H1 (cell line): ENCODE results near the gene ACVR2A. TPM values are rescaled to one million over a fixed set of nuclear protein-coding genes. Genes with fewer than 3 reads are reported as not detected.
A peak's percentile ranks its signal among the peaks of the same experiment; 100 is the strongest.

Experiments
- CTCF ChIA-PET: fragments of 300-600 bp; sonication (Branson Sonifier 250); formaldehyde crosslinking; loops from one replicate; lab custom pipeline; 2021; ENCODE audit not compliant: partially characterized antibody; lab: Charles Lee
- POLR2A ChIA-PET: fragments of 300-600 bp; sonication (Branson Sonifier 250); formaldehyde crosslinking; loops from one replicate; lab custom pipeline; 2021; ENCODE audit warnings: inconsistent platforms; ENCODE audit not compliant: partially characterized antibody; lab: Charles Lee
- DNase-seq, 2 experiments: peaks; one replicate each; pipeline versions ENCODE4 v3.0.0 to v3.0.0-alpha.2; 2010 to 2022; ENCODE audit warnings: low spot score in 2 of 2, low read depth in 1 of 2, mixed read lengths in 1 of 2
- FAIRE-seq: peaks from 2 replicates; lab custom pipeline; 2011; peaks lifted over from hg19 to GRCh38; lab: Jason Lieb, UNC
- H2AFZ ChIP-seq: 2 replicates; pipeline ENCODE4 v1.8.1; 2012; ENCODE audit warnings: low read length, inconsistent platforms
- H2AK5ac ChIP-seq: 2 replicates; pipeline ENCODE4 v1.6.1; 2013; ENCODE audit warnings: low read depth, low read length
- H2BK120ac ChIP-seq: replicated peaks from 2 replicates; pipeline ENCODE3; 2013; ENCODE audit warnings: low read depth, low read length, inconsistent platforms
- H2BK12ac ChIP-seq: 2 replicates; pipeline ENCODE4 v1.6.1; 2013; ENCODE audit warnings: low read depth, low read length
- H2BK15ac ChIP-seq: 2 replicates; pipeline ENCODE4 v1.6.1; 2013; ENCODE audit warnings: low read length
- H2BK20ac ChIP-seq: 2 replicates; pipeline ENCODE4 v1.6.1; 2013; ENCODE audit warnings: low read length
- H2BK5ac ChIP-seq: 2 replicates; pipeline ENCODE4 v1.6.1; 2013; ENCODE audit warnings: low read depth, low read length
- H3K14ac ChIP-seq: 2 replicates; pipeline ENCODE4 v1.6.1; 2013; ENCODE audit warnings: inconsistent platforms; ENCODE audit not compliant: insufficient read length
- H3K18ac ChIP-seq: 2 replicates; pipeline ENCODE4 v1.6.1; 2013; ENCODE audit warnings: low read length; ENCODE audit errors: extremely low read depth
- H3K23ac ChIP-seq: 2 replicates; pipeline ENCODE4 v1.6.1; 2013; ENCODE audit warnings: inconsistent platforms; ENCODE audit not compliant: insufficient read length
- H3K23me2 ChIP-seq: 2 replicates; pipeline ENCODE4 v1.6.1; 2013; ENCODE audit warnings: low read depth, low read length
- H3K27ac ChIP-seq: 2 replicates; pipeline ENCODE4 v1.6.1; 2011; ENCODE audit warnings: low read depth, low read length, inconsistent platforms
- H3K27me3 ChIP-seq, 4 experiments: replicated peaks in 1 of 4; 1 replicate in 1 of 4; 2 replicates in 3 of 4; pipeline versions ENCODE4 v1.6.1 to v1.8.1; 2011 to 2013; ENCODE audit warnings: low read length in 3 of 4, mild to moderate bottlenecking in 3 of 4, inconsistent platforms in 2 of 4, mixed read lengths in 2 of 4, moderate library complexity in 1 of 4; ENCODE audit not compliant: control insufficient read depth in 3 of 4, insufficient read depth in 3 of 4; ENCODE audit errors: extremely low read depth in 1 of 4
- H3K36me3 ChIP-seq, 4 experiments: 2 replicates each; pipeline versions ENCODE4 v1.6.1 to v1.8.1; 2011 to 2013; ENCODE audit warnings: mild to moderate bottlenecking in 4 of 4, low read length in 3 of 4, moderate library complexity in 2 of 4, control low read depth in 1 of 4, inconsistent platforms in 1 of 4; ENCODE audit not compliant: insufficient read depth in 4 of 4, control insufficient read depth in 2 of 4
- H3K4ac ChIP-seq: replicated peaks from 2 replicates; pipeline ENCODE3; 2013; ENCODE audit warnings: low read length, low read depth, mixed read lengths, inconsistent platforms; ENCODE audit not compliant: insufficient read length
- H3K4me1 ChIP-seq, 4 experiments: replicated peaks in 1 of 4; 1 replicate in 1 of 4; 2 replicates in 3 of 4; pipeline versions ENCODE4 v1.6.1 to v1.8.1; 2011 to 2013; ENCODE audit warnings: low read length in 3 of 4, inconsistent platforms in 2 of 4, mixed read lengths in 1 of 4; ENCODE audit not compliant: insufficient read depth in 4 of 4, control insufficient read depth in 3 of 4
- H3K4me2 ChIP-seq, 2 experiments: 2 replicates each; pipeline versions ENCODE4 v1.6.1 to v1.8.1; 2011 to 2013; ENCODE audit warnings: low read depth in 2 of 2, low read length in 2 of 2, control low read depth in 1 of 2, inconsistent platforms in 1 of 2, mild to moderate bottlenecking in 1 of 2; ENCODE audit not compliant: insufficient read depth in 1 of 2
- H3K4me3 ChIP-seq, 4 experiments: fragments of 200-600, 300-600 bp in 1 of 4; sonication (generic), shearing (Covaris generic), sonication (Bioruptor Twin) in 1 of 4; 2 replicates each; pipeline versions ENCODE4 v1.5.1 to v1.8.1; 2011 to 2016; ENCODE audit warnings: low read length in 4 of 4, low read depth in 3 of 4, control low read depth in 2 of 4, inconsistent platforms in 2 of 4, mild to moderate bottlenecking in 2 of 4, mixed read lengths in 1 of 4, moderate library complexity in 1 of 4; ENCODE audit not compliant: insufficient read depth in 2 of 4; ENCODE audit errors: extremely low read depth in 1 of 4
- H3K56ac ChIP-seq: replicated peaks from 2 replicates; pipeline ENCODE3; 2013; ENCODE audit warnings: low read depth, mild to moderate bottlenecking, mixed read lengths, low read length, inconsistent platforms; ENCODE audit not compliant: insufficient read length
- H3K79me1 ChIP-seq: 2 replicates; pipeline ENCODE4 v1.6.1; 2013; ENCODE audit warnings: low read depth, low read length, control low read depth
- H3K79me2 ChIP-seq, 2 experiments: 2 replicates each; pipeline versions ENCODE4 v1.6.1 to v1.8.1; 2012 to 2013; ENCODE audit warnings: low read length in 2 of 2, mild to moderate bottlenecking in 2 of 2, inconsistent platforms in 1 of 2; ENCODE audit not compliant: insufficient read depth in 2 of 2, control insufficient read depth in 1 of 2
- H3K9ac ChIP-seq, 4 experiments: replicated peaks in 1 of 4; 1 replicate in 1 of 4; 2 replicates in 3 of 4; pipeline versions ENCODE4 v1.6.1 to v1.8.1; 2011 to 2013; ENCODE audit warnings: low read depth in 3 of 4, low read length in 3 of 4, control low read depth in 2 of 4, mild to moderate bottlenecking in 2 of 4, moderate library complexity in 2 of 4, inconsistent platforms in 1 of 4; ENCODE audit errors: extremely low read depth in 1 of 4
- H3K9me3 ChIP-seq, 2 experiments: 2 replicates each; pipeline versions ENCODE4 v1.6.1 to v1.8.1; 2012 to 2013; ENCODE audit warnings: mild to moderate bottlenecking in 2 of 2, moderate library complexity in 2 of 2, control low read depth in 1 of 2, inconsistent platforms in 1 of 2, low read depth in 1 of 2, low read length in 1 of 2, mixed read lengths in 1 of 2; ENCODE audit not compliant: insufficient read depth in 2 of 2
- H4K20me1 ChIP-seq, 2 experiments: replicated peaks in 1 of 2; 2 replicates each; pipeline versions ENCODE3 to v1.8.1; 2011 to 2013; ENCODE audit warnings: inconsistent platforms in 2 of 2, low read length in 2 of 2, mild to moderate bottlenecking in 1 of 2; ENCODE audit not compliant: insufficient read depth in 2 of 2, control insufficient read depth in 1 of 2
- H4K5ac ChIP-seq: 2 replicates; pipeline ENCODE4 v1.6.1; 2013; ENCODE audit warnings: low read length, low read depth, mixed read lengths, inconsistent platforms; ENCODE audit not compliant: insufficient read length
- H4K8ac ChIP-seq: 2 replicates; pipeline ENCODE4 v1.8.0; 2013; ENCODE audit warnings: mild to moderate bottlenecking, moderate library complexity, low read length, inconsistent platforms; ENCODE audit not compliant: insufficient read depth; ENCODE audit errors: extremely low read depth
- H4K91ac ChIP-seq: replicated peaks from 2 replicates; pipeline ENCODE3; 2013; ENCODE audit warnings: low read length, mixed read lengths, inconsistent platforms; ENCODE audit not compliant: insufficient read length
- CREB1 ChIP-seq: IDR thresholded peaks from 2 replicates; pipeline ENCODE4 v1.6.1; 2012; ENCODE audit warnings: inconsistent platforms
- CTBP2 ChIP-seq: IDR thresholded peaks from 2 replicates; pipeline ENCODE4 v1.7.0; 2011; ENCODE audit warnings: borderline replicate concordance, mild to moderate bottlenecking, moderate library complexity, mixed read lengths, low read length; ENCODE audit not compliant: insufficient read depth, insufficient read length
- EGR1 ChIP-seq: IDR thresholded peaks from 2 replicates; pipeline ENCODE4 v1.6.1; 2011; ENCODE audit warnings: low read depth, low read length, borderline replicate concordance
- FOSL1 ChIP-seq: IDR thresholded peaks from 2 replicates; pipeline ENCODE4 v1.6.1; 2011; ENCODE audit warnings: mild to moderate bottlenecking, low read depth, low read length, moderate library complexity; ENCODE audit not compliant: insufficient read depth
- KDM1A ChIP-seq: fragments of 200-600, 300-600 bp; sonication (generic); IDR thresholded peaks from 2 replicates; pipeline ENCODE4 v1.7.1; 2016; ENCODE audit warnings: mild to moderate bottlenecking, low read length, borderline replicate concordance
- RAD21 ChIP-seq, 2 experiments: IDR thresholded peaks in 1 of 2; conservative IDR thresholded peaks in 1 of 2; 2 replicates each; pipeline ENCODE4 v1.6.1; 2011; ENCODE audit warnings: low read depth in 2 of 2, low read length in 2 of 2, improper control_type of control experiment in 1 of 2, inconsistent platforms in 1 of 2, mild to moderate bottlenecking in 1 of 2, moderate library complexity in 1 of 2
- RNF2 ChIP-seq: fragments of 200-900, 300-1000 bp; sonication (generic); IDR thresholded peaks from 2 replicates; pipeline ENCODE4 v1.7.1; 2016; ENCODE audit warnings: borderline replicate concordance, low read depth, mild to moderate bottlenecking, antibody characterized with exemption, low read length; ENCODE audit not compliant: poor library complexity, severe bottlenecking; ENCODE audit errors: missing control alignments
- SP1 ChIP-seq: IDR thresholded peaks from 2 replicates; pipeline ENCODE4 v1.6.1; 2011; ENCODE audit warnings: low read depth, low read length
- SP4 ChIP-seq: IDR thresholded peaks from 2 replicates; pipeline ENCODE4 v1.6.1; 2012; ENCODE audit warnings: low read length, inconsistent platforms
- ZNF274 ChIP-seq: IDR thresholded peaks from 2 replicates; pipeline ENCODE4 v1.7.0; 2012; ENCODE audit warnings: low read length, borderline replicate concordance; ENCODE audit errors: extremely low read depth
- WGBS, 2 experiments: shearing (Covaris generic) in 1 of 2; methylation state at CpG; one replicate each; pipeline versions ENCODE4 v1.1.6 to v1.1.7; 2013 to 2015; ENCODE audit warnings: low lambda C conversion rate in 2 of 2, mixed read lengths in 2 of 2, inconsistent platforms in 1 of 2, low coverage in 1 of 2, missing lambda C conversion rate in 1 of 2; ENCODE audit not compliant: insufficient replicate concordance in 2 of 2, insufficient coverage in 1 of 2, insufficient read length in 1 of 2; ENCODE audit errors: extremely low coverage in 1 of 2, missing lambda C conversion rate in 1 of 2; 5-methylcytosine and 5-hydroxymethylcytosine counted together
- polyA plus RNA-seq, 7 experiments: library from polyadenylated mRNA; depleted of rRNA in 3 of 7; stranded (reverse) in 5 of 7; unstranded in 2 of 7; fragments of >200 nt in 5 of 7; fragments of 200-250 nt in 2 of 7; gene quantifications; 1 replicate in 5 of 7; 2 replicates in 1 of 7; 4 replicates in 1 of 7; pipeline versions ENCODE4 v1.2.1 to v1.2.3, GENCODE V29; 2011 to 2013; ENCODE audit warnings: missing spikeins in 2 of 7, mixed read lengths in 2 of 7
- total RNA-seq: library from RNA; stranded (reverse); fragmentation: NEBNext Ultra II Directional; extraction: Animal tissue kit (Norgen Biotek cat#: 25700); gene quantifications from 2 replicates; pipeline ENCODE4 v1.2.1, GENCODE V29; 2021
- TF ChIP-seq, protein P1 (sequence below): IDR thresholded peaks from 2 replicates; pipeline ENCODE4 v1.6.1; 2012; ENCODE audit warnings: inconsistent platforms

The ACVR2A gene
- total and polyA plus RNA-seq, 2 of the 8 experiments (the other 6 are each of a cell fraction or from before 2014, with no cell fraction given), result 3.4 to 18.1 TPM

- no peak overlapping the region for H2AK5ac ChIP-seq
- H3K79me1 ChIP-seq, result no peaks in the 10 kb centered on the region
- H2BK15ac ChIP-seq, result no peak overlapping the region
- DNase-seq (no peak), FAIRE-seq (no peak)
- no peak overlapping the region for H3K56ac ChIP-seq
- H2BK5ac ChIP-seq, result no peak overlapping the region
- 62% methylated on average over 5 of the region's 5 CpGs; no CpG with 5 or more reads in 1 of the 2 experiments for WGBS, 2 experiments
- peaks cover 0 to 9% of the 10 kb centered on the region in 2 experiments for H4K20me1 ChIP-seq
- no peaks in the 10 kb centered on the region for H3K9me3 ChIP-seq
- H3K23ac ChIP-seq, result no peak overlapping the region
- ChIA-PET POLR2A (no interaction called here), CTCF (no interaction called here)
- no peak overlapping the region for H4K8ac ChIP-seq
- H2BK20ac ChIP-seq, result no peak overlapping the region
- no peak overlapping the region for H3K27ac ChIP-seq
- H3K9ac ChIP-seq, result peak overlapping the region in 1 of 4 experiments; percentile 27; a peak in 1 of 7 replicates
- peak overlapping the region; percentile 82 to 90 for H3K4me2 ChIP-seq
- no peaks in the 10 kb centered on the region for H3K36me3 ChIP-seq
- H3K4me1 ChIP-seq, result peaks cover 2 to 10% (median 3%) of the 10 kb centered on the region in 4 experiments; a peak in 4 of 7 replicates
- H3K4me3 ChIP-seq, result peak overlapping the region; percentile 71 to 86 (median 78); a peak in 7 of 8 replicates
- no peak overlapping the region for H2BK120ac ChIP-seq
- no peak overlapping the region for H3K14ac ChIP-seq
- no peak overlapping the region for H2AFZ ChIP-seq
- no peaks in the 10 kb centered on the region for H3K27me3 ChIP-seq
- no peak overlapping the region for H3K4ac ChIP-seq
- H3K18ac ChIP-seq, result no peak overlapping the region
- H3K23me2 ChIP-seq, result no peaks in the 10 kb centered on the region; the same call in 1 of the 2 replicates
- peaks cover 7 to 69% of the 10 kb centered on the region in 2 experiments; a peak in 3 of 4 replicates for H3K79me2 ChIP-seq
- no peak overlapping the region for H2BK12ac ChIP-seq
- no peak overlapping the region for H4K91ac ChIP-seq
- H4K5ac ChIP-seq, result no peak overlapping the region
- no peak for TF ChIP-seq KDM1A
- no peak for TF ChIP-seq EGR1
- TF ChIP-seq SP1, result no peak
- no peak for TF ChIP-seq CREB1
- TF ChIP-seq, protein P1, sequence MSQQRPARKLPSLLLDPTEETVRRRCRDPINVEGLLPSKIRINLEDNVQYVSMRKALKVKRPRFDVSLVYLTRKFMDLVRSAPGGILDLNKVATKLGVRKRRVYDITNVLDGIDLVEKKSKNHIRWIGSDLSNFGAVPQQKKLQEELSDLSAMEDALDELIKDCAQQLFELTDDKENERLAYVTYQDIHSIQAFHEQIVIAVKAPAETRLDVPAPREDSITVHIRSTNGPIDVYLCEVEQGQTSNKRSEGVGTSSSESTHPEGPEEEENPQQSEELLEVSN, result no peak
- TF ChIP-seq RAD21 (IDR thresholded peaks at IDR 0.05 in 1 of 2, conservative IDR thresholded peaks at IDR 0.05 in 1 of 2; ENCODE audit: low read depth in 2 of 2, low read length in 2 of 2), result no peak
- TF ChIP-seq RNF2, result no peak
- no peak for TF ChIP-seq ZNF274
- TF ChIP-seq FOSL1, result no peak
- no peak for TF ChIP-seq SP4
- TF ChIP-seq CTBP2, result no peak
Measured at GRCh38 chr2:147846412-147847081, 1.7 kb downstream of the ACVR2A start.
